ENCODE results near the gene SPATA31E1. TPM values are rescaled to one million over a fixed set of nuclear protein-coding genes. Genes with fewer than 3 reads are reported as not detected.

The SPATA31E1 gene
- total and polyA plus RNA-seq, 9 of the 15 experiments (the other 6 are each of a cell fraction or from before 2014, with no cell fraction given), result not detected

DNA sequence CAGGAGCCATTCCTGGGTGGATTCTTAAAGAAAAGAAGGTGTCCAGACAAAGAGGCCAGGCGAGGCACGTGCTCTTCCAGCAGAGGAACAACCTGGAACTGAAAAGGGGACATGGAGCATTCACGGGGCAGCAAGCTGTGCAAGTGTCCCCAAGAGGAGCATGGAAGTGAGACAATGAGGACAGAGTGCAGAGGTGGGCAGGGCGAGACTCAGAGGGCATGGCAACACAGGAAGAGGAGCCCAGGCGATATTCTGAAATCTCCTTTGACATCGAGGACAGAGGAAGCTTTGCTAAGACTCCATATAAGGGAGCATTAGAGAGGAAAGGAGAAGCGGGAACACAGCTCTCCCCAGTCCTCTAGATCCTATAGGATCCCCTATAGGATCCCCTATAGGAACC, 29.4 kb upstream of the SPATA31E1 start:
- H3K4me3 ChIP-seq, result no peak overlapping the region
- H3K79me2 ChIP-seq (ENCODE audit: control insufficient read depth, insufficient read depth, low read length), result no peaks in the 10 kb centered on the region
- no peaks in the 10 kb centered on the region for H3K9me1 ChIP-seq (ENCODE audit: control insufficient read depth, insufficient read depth, low read length)
- WGBS (ENCODE audit: insufficient coverage, low coverage, missing lambda C conversion rate), result 0% methylated on average over 7 of the region's 7 CpGs
- ChIA-PET POLR2A (interaction anchor here (0.6 to 0.8 kb wide), 2 partner anchors 13 to 133 kb away, joined by 3 read pairs; no protein-coding TSS in a partner anchor), CTCF (ENCODE audit: low intra/inter-chr PET ratio) (no interaction called here)
- in situ Hi-C loops (cut with MboI), result no loop called here
- H4K20me1 ChIP-seq (replicated peaks; ENCODE audit: control insufficient read depth, insufficient read depth, low read length), result no peaks in the 10 kb centered on the region
- no peak overlapping the region for H3K27ac ChIP-seq (ENCODE audit: extremely low read depth, low read depth, low read length)
- intact Hi-C loops (cut with micrococcal nuclease), result no loop called here
- H3K9me3 ChIP-seq (replicated peaks; ENCODE audit: control insufficient read depth, insufficient read depth, low read depth, low read length), result no peaks in the 10 kb centered on the region
- BruUV-seq (replicated peaks), result no TSS peak
- ATAC-seq (no peak), DNase-seq (ENCODE audit: extremely low read depth in 1 of 4, low spot score in 3 of 4) (no peak), FAIRE-seq (no peak)
- peaks cover 2 to 28% of the 10 kb centered on the region in 2 experiments; a peak in 2 of 5 replicates for H3K27me3 ChIP-seq (ENCODE audit: control insufficient read depth in 2 of 2, insufficient read depth in 2 of 2, low read length in 2 of 2)
- H3K36me3 ChIP-seq (ENCODE audit: control insufficient read depth, insufficient read depth, low read length), result no peaks in the 10 kb centered on the region
- no peak overlapping the region for H2AFZ ChIP-seq (ENCODE audit: low read depth, low read length)
- no peak overlapping the region for H3K4me2 ChIP-seq (ENCODE audit: insufficient read depth, low read length)
- H3K9ac ChIP-seq (ENCODE audit: insufficient read depth in 1 of 2, low read depth in 2 of 2, low read length in 2 of 2), result no peak overlapping the region
- no peaks in the 10 kb centered on the region for H3K4me1 ChIP-seq (replicated peaks in 1 of 2; ENCODE audit: control insufficient read depth in 2 of 2, insufficient read depth in 2 of 2, low read length in 2 of 2)
- TF ChIP-seq POLR2B (IDR thresholded peaks at IDR 0.05; ENCODE audit: low read depth, partially characterized antibody), result no peak
- TF ChIP-seq SMARCA5 (IDR thresholded peaks at IDR 0.05), result no peak
- TF ChIP-seq POLR2G (IDR thresholded peaks at IDR 0.05; ENCODE audit: low read depth, low read length), result no peak
- no peak for TF ChIP-seq ARID2 (IDR thresholded peaks at IDR 0.05)
- no peak for TF ChIP-seq ZBTB8A (IDR thresholded peaks at IDR 0.05; ENCODE audit: partially characterized antibody)
- no peak for TF ChIP-seq DPF2 (IDR thresholded peaks at IDR 0.05)
- no peak for TF ChIP-seq CHD1 (IDR thresholded peaks at IDR 0.05; ENCODE audit: low read length)
- TF ChIP-seq CEBPG (CRISPR knock-in tag; IDR thresholded peaks at IDR 0.05), result no peak
- no peak for TF ChIP-seq CEBPG (tag; conservative IDR thresholded peaks at IDR 0.05 in 1 of 2, IDR thresholded peaks at IDR 0.05 in 1 of 2)
- TF ChIP-seq, protein P1, sequence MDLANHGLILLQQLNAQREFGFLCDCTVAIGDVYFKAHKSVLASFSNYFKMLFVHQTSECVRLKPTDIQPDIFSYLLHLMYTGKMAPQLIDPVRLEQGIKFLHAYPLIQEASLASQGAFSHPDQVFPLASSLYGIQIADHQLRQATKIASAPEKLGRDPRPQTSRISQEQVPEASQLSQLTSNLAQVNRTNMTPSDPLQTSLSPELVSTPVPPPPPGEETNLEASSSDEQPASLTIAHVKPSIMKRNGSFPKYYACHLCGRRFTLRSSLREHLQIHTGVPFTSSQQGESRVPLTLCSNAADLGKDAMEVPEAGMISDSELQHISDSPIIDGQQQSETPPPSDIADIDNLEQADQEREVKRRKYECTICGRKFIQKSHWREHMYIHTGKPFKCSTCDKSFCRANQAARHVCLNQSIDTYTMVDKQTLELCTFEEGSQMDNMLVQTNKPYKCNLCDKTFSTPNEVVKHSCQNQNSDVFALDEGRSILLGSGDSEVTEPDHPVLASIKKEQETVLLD (IDR thresholded peaks at IDR 0.05), result no peak
- no peak for TF ChIP-seq SIX5 (IDR thresholded peaks at IDR 0.05; ENCODE audit: borderline replicate concordance in 1 of 2, insufficient read depth in 1 of 2, low read depth in 1 of 2, low read length in 2 of 2)
- no peak for TF ChIP-seq MAX (CRISPR knock-in tag; IDR thresholded peaks at IDR 0.05)
- TF ChIP-seq REST (IDR thresholded peaks at IDR 0.05; ENCODE audit: borderline replicate concordance), result no peak
- TF ChIP-seq REST (CRISPR knock-in tag; IDR thresholded peaks at IDR 0.05; ENCODE audit: low read depth), result no peak

Measured in K562 (cell line).